Measurements from ENCODE around the gene FCRL4.

FCRL4 gene

DNA sequence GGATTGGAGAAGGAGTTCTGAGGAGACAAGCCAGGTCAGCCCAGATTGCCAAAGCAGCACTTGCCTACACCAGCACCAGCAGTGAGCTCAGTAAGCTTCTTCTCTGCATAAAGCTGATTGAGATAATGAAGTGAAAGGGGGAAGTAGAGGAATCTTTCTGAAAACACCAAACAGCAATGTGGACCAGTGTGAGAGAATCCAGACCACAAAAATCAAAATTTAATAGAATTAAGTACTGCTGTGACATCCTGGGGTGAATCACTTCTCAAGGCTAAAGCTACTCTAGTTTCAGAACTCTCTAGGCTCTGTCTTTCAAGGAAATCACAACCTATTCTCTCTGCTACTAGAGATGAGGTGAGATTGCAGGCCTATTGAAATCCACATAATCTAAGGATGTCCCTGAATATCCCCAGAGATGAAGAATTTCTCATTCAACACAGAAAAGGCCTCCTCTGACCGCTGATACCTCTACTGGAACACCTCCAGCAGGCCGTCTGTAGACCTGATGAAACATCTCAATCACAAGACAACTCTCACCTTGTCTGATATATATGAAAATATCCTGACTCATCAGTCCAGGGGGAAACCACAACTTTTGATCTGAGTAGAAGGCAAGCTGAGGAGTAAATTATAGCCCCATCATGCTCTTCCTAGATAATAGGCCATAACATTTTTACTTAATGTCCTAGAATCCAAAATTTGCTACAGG, at the start of gene FCRL4:
FCRL4 (minus strand) TSS at position 127 of the 709 bp plus-strand sequence. CDS start 141 bp downstream, outside the sequence.
- no peak for DNase-seq (ENCODE audit: low read depth in 1 of 2, low spot score in 1 of 2)

DNA sequence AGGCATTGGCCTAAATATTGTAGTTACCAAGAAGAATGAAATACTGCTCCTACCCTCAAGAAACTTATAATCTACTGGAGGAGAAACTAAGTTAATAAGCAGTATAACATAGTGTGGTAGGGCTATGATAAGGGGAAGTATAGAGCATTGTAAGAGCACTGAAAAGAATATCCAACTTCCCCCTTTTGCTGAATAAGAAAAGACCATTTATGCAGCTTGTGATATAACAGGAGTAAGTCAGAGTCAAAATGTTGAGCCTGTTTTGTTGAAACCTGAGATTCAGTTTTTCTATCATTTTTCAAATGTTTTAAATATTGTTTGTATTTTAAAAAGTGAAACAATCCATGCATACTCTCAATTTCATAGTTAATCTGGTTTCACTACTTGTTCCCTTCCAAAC, 48.3 kb upstream of the FCRL4 start:
- DNase-seq (ENCODE audit: low read depth in 1 of 2, low spot score in 1 of 2): no peak

DNA sequence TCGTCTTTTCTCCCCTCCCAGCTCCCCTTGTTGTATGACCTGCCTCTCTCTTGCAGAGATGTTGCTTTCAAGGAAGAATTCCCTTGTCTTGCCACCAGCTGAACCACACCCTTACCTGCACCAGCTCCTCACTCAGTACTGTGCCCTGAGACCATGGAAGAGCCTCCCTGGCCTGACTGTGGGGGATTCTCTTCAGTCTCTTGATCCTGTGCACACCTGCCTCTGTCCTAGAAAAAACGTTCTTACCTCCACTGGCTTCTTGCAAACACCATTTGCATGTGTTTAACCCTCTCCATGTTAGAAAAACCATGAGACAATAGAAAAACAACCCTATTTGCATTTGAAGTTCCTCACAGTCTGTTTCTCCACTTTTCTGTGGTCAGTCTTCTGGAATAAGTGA, 43.3 kb upstream of the FCRL4 start:
- no peak for DNase-seq (ENCODE audit: low read depth in 1 of 2, low spot score in 1 of 2)

DNA sequence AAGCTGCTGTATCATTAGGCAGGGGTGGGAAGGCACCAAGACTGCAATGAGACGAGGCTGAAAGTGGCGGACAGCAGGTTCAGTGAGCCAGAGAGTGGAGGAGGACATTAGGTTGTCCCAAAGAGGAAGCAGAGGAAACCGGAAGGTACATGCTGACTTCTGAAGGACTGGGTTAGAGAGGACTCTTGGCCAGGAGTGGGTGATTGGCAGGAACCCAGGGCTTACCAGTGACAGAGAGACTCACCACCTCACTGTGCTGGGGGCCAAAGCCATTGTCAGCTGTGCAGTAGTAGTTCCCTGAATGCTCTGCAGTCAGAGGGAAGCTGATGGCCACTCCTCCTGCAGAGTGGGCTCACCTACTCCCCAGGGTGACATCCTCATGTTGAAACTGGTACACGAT, 41.9 kb upstream of the FCRL4 start:
- DNase-seq (ENCODE audit: low read depth in 1 of 2, low spot score in 1 of 2): no peak

DNA sequence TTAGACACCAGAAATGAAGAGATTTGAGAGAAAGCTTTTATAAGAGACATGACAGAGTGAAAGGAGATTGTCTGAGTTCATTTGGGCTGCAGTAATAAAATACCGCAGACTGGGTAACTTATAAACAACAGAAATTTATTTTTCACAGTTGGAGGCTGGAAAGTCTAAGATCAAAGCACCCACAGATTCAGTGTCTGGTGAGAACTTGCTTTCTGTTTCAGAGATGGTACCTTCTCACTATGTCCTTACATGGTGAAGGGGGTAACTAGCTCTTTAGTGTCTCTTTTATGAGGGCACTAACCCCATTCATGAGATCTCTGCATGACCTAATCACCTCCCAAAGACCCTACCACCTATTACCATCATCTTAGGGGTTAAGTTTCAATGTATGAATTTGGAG, 30.9 kb upstream of the FCRL4 start:
- no peak for DNase-seq (ENCODE audit: low read depth in 1 of 2, low spot score in 1 of 2)

DNA sequence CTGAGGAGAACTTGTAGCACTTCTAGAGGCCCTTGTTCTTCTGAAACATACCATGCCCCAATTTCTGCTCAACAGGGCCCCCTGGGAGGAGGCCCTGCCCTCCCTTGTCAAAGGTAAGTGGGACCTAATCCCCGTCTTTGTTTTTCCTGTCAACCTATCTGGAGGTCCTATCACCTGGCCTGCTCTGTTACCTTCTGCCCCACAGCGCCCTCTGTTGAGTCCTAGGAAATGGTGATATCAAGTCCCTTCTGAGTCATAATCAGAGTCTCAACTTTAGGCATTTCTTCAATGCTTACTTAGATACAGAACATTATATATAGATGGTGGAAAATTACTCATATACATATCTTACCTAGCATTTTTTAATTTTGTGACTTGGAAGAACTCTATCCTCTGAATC, 28.2 kb upstream of the FCRL4 start:
- no peak for DNase-seq (ENCODE audit: low read depth in 1 of 2, low spot score in 1 of 2)

DNA sequence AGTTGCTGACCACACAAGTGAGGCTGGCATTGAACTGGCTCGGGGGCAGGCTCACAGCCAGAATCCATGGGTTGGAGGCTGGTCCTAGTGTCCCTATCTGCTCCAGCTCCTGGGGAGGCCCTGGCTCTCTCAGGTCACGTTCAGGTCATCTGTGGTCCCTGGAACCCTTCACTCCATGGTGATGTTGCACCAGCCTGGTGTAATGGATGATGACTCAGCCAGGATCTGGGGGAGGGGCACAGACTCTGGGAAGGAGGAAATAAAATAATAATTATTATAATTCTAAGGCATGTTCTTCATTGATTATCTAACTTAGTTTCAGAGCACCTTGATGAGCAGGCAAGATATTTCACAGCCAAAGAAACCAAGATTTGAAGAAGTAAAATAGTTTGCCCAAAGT, 26.6 kb upstream of the FCRL4 start:
- DNase-seq (ENCODE audit: low read depth in 1 of 2, low spot score in 1 of 2): no peak

DNA sequence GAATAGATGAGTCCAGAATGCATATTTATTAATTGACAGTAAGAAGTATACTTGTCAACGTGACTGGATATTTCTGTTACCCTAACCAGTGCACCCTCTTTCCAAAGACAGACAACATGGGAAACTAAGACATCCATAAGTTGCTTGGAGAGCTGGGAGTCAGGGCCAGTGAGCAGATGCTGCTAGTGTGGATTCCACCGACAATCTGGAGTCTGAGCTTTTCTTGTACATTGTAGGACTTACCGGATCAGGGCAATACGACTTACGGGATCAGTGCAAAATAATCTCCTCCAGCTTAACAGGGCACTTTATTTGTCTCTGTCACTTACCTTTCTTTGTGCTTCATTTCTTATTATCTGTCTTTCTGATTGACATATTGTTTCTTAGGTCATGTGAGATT, 24.6 kb upstream of the FCRL4 start:
- no peak for DNase-seq (ENCODE audit: low read depth in 1 of 2, low spot score in 1 of 2)

DNA sequence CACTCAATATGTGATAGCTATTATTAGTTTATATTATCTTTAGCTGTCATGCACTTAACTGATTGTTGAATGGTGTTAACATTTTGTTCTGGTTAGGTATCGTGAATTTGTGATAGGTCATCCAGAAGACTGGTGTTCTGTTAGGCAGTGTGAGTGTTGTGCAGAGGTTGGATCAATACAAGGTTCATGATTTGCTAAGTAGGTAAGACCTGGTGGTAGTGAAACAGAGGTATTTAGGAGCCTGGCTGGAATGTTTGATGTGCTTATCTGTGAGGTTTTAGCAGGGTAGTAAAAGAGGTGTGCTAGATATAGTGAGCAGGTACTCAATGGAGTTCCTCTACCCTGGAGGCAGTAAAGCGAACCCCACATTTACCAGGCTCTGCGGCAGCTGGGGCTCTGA, 20.3 kb upstream of the FCRL4 start:
- no peak for DNase-seq (ENCODE audit: low read depth in 1 of 2, low spot score in 1 of 2)

DNA sequence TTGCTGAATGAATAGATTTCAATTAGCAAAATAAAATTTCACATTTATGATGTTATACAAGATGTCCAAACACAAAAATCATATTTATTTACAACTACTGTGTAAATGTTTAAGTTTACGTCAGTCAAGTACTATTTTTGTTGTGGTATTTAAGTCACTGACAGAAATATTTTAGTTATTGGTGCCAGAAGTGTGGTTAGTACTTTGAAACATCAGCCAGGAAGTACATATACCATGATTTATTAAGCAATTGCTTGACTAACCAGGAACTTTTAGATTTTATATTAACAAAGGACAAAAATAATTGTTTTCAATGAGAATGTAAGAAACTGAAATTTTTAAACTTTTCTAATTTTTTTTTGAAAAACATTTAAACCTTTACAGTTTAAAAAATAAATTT, 2.4 kb upstream of the FCRL4 start:
- no peak for DNase-seq (ENCODE audit: low read depth in 1 of 2, low spot score in 1 of 2)

DNA sequence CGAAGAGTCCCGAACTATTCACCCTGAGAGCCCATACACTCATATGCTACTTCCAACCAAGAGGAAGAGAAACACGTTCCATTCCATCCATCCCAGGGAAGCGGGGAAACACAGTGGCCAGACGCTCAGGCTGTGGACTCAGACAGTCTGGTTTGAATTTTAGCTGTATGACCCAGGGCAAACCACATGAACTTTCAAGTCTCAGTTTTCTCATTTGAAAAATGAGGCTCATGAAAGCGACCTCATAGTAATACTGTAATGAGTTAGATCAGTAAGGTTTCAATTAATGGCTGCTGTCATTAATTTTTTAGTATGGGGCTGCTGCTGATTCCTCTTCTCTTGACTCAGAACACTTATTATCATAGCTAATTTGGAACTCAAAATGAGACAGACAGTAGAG, 1.5 kb downstream of the FCRL4 start:
- DNase-seq (ENCODE audit: low read depth in 1 of 2, low spot score in 1 of 2): no peak

DNA sequence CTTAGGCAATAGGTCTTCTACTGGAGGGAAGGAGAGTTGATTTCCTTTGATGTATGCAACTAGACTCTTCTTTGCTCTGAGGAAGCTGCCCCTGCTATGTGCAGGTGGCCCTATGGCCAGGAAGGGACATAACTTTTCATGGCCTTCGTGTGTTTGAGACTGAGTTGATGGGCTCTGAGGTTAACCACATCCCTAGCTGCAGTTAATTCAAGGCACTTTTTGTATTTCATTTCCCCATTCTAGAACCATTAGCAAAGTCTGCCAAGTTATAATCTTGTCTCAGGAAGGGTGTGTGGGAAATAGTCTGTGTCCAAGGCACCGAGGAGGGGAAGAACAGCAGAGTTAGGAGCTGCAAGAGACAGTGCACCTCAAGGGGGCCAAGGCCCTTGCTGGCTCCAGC, 2.5 kb downstream of the FCRL4 start:
- no peak for DNase-seq (ENCODE audit: low read depth in 1 of 2, low spot score in 1 of 2)

DNA sequence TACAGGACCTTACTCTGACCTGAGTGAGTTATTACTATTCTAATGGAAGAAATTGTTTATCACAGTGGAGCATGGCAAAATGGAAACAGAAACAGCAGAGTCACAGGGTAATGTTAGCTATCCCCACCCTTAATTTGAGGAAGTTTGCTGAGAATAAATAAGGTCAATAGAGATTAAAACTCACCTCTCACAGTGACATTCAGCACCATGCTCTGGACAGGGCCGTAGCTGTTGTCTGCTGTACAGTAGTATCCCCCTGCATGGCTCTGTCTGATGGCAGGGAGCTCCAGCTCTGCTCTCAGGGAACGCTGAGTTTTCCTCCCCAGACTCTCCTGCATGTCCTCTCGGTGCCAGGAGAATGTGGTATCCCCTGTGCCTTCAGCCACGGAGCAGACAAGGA, 11.9 kb downstream of the FCRL4 start:
- DNase-seq (ENCODE audit: low read depth in 1 of 2, low spot score in 1 of 2): no peak

DNA sequence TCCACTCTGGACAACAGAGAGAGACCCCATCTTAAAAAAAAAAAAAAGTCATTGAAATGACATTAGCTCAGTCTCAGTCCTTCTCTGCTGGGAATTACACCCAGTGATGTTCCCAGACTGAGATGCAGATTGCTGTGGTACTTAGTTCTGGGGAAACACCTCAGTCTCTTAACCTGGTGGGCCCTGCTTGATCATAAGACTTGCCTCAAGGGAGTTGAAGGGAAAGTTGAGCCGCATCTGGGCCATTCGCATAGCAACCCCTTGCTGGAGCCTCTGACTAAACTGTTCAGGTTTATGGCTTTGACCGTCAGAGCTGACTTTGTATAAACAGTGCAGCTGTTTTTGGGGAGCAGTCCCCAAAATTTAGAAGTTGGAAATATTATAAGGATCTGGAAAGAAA, 13.4 kb downstream of the FCRL4 start:
- no peak for DNase-seq (ENCODE audit: low read depth in 1 of 2, low spot score in 1 of 2)

DNA sequence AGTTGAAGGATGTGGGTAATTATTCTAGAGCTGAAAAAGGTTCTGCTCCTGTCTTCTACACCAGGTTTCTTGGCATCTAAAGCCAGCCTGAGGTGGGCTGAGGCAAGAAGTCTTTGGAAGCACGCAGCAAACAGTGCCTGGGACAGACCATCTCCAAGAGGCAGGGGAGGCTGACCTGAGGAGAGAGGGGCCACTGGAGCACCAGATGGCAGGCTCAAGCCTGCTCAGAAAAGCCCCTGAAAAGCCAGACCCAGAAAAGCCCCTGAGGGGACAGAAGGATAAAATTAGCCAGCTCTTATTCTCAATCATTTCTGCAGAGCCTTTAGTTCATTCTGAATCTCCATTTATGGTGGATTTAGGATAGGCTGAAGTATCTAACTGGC, 17.1 kb downstream of the FCRL4 start:
- no peak for DNase-seq (ENCODE audit: low read depth in 1 of 2, low spot score in 1 of 2)

DNA sequence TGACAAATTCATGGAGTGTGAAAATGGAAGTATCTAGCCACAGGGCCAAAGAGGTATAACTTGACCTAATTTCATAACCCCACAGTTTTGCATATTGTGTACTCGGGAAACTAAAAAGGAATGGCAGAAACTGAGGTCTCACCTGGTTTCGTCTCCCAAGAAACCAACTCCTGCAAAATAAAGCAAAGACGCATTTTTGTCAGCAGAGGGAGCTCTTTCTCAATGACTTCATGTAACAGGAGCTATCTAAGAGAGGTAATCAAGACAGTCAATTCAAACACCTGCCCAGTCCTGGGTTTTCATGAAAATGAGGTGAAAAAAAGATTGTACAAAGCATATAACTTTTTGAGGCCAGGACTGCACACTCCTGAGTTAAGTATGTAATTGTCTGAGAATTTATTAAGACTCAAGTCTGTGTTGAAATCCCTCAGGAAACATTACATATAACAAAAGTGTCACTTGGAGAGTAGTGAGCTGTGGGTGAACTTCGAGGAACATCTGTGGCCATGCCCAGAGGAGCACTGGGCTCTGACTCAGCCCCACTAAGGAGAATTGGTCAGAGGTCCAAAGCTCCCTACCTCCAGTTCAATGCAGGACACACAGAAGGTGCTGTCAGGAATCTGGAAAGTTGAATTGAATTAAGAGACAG, 17.6 kb downstream of the FCRL4 start:
- DNase-seq (ENCODE audit: low read depth in 1 of 2, low spot score in 1 of 2): no peak

DNA sequence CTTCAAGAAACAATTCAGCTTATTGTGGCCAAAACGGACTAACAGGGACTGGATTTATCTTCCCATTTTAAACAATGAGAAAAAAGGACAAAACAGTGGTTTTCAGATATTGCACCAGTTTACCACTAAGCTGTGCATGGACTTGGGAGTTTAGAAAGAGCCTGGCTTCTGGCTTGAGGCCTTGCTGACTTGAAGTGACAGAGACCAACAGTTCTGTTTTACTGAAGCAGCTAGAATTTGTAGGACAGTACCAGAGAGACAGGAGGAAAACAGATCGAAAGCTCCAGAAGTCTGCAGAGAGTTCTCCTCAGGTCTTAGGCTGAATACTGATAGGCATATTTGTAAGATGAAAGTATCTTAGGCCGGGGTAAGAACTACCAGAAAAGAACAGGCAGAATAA, 20.5 kb downstream of the FCRL4 start:
- no peak for DNase-seq (ENCODE audit: low read depth in 1 of 2, low spot score in 1 of 2)

DNA sequence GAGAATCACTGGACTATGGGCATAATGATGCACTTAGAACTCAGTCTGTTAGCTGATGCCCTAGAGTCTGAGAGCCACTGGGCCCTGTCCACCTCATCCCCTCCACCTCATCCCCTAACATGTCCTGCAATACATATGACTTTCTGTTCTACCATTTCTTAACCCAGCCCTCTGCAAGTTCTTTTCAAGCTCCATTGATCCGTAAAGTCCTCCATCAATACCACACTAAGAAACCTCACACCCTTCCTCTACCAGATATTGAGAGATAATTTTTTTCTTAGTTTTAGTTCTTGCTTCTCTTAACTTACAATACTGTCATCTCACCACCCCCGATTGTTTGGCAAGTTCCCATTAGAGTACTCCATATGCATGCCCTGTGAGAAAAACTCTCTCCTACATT, 22.1 kb downstream of the FCRL4 start:
- no peak for DNase-seq (ENCODE audit: low read depth in 1 of 2, low spot score in 1 of 2)

DNA sequence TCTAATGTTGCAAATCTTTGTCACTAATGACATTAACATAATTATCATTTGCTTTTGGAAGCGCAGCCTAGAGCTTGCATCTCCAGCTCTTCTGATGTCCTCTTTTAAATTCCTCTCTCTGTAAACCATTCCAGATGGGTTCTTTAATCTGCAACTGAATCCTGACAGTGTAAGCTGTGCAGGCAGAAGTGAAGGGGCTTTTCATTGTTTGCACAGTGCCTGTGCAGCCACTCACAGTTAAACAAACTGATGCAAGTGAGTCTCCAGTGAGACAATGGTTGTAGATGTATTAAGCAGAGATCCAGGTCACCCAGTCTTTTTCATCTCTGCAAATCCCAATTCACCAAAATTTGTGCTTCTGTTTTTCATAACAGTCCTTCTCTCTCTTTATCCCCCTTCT, 23.0 kb downstream of the FCRL4 start:
- no peak for DNase-seq (ENCODE audit: low read depth in 1 of 2, low spot score in 1 of 2)

DNA sequence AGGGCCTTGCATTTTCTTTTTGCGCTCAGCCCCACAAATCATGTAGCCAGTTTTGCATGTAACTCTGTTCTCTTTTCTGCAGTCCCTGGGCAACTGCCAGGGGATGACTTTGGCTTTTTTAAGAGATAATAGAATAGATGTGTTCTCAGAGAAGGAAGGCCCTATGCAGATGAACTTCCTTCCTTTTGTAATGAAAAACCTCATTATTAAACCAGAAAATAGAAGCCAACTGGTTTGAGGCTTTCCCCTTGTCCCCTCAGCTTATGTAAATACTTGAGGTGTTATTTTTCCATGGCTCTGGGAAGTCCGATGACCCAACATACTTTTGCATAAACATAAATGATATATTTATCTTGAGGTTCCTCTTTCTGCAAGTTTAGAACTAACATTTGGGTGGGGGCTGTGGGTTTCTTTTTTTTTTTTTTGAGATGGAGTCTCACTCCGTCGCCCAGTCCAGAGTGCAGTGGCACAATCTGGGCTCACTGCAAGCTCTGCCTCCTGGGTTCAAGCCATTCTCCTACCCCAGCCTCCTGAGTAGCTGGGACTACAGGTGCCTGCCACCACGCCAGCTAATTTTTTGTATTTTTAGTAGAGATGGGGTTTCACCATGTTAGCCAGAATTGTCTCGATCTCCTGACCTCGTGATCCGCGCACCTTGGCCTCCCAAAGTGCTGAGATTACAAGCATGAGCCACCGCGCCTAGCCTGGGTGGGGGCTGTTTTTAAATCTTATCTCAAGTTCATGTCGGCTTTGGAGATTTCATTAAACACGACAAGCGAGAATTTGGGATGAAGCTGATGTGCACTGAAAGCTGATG, 31.2 kb downstream of the FCRL4 start:
- no peak for DNase-seq (ENCODE audit: low read depth in 1 of 2, low spot score in 1 of 2)

DNA sequence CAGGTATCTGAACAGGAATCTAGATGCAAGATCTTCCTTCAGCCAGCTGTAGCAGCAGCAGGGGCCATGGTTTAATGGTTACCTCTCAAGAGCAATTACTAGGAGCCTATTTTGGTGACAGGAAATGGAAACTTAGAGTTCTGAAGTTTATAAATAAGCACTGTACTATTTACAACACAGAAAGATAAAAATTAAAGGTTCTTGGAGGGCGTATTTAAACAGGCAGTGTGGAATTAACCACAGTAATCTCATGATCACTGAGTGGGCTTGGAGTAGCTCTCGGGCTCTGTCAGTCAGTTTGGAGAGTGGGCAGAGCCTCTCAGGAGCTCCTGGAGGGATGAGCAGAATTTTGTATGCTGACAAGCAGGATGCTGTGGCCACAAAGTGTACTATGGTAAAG, 35.4 kb downstream of the FCRL4 start:
- no peak for DNase-seq (ENCODE audit: low read depth in 1 of 2, low spot score in 1 of 2)

DNA sequence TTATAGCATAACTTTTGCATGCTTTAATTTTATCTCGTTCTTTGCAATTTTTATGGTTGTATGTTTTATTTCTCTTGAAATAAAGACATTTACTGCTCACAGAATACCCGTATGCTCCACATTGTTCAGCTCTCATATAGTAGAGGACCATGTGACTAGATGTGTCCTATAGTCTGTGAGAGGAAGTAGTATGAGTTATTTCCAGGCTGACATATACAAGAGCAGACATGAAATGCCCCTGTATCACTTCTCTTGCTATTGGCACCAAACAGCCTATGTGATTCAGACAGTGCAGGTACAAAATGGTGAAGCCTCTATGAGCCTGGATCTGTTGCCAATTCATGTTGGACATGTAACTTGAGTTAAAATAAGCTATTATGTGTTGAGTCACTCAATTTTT, 39.8 kb downstream of the FCRL4 start:
- DNase-seq (ENCODE audit: low read depth in 1 of 2, low spot score in 1 of 2): no peak
